Islet precursor cell (in vitro differentiated cells): ENCODE results near the gene MID1.

ENCODE experiments used
- DNase-seq: peaks from one replicate; pipeline ENCODE4 v3.0.0-alpha.2; 2018

The MID1 gene

GRCh38 chrX:10482261-10482660 lies 138.1 kb downstream of the MID1 start:
- DNase-seq: no peak

DNA sequence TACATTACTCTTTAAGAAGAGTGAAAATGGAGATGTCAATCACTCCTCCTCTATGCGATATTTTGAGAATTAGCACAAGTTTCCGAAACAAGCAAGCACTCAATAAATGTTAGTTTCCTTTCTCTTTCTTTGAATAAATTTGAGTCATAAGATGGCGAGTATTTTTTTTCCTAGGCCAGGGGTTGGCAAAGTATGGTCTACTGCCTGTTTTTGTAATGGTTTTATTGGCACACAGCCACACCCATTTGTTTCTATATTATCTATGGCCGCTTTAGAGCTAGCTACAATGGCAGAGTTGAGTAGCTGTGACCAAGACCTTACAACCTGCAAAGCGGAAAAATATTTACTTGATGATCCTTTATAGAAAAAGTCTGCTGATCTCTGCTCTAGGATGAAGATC lies 139.5 kb downstream of the MID1 start:
- DNase-seq: no peak

GRCh38 chrX:10479508-10479907 lies 140.9 kb downstream of the MID1 start:
- no peak for DNase-seq

DNA sequence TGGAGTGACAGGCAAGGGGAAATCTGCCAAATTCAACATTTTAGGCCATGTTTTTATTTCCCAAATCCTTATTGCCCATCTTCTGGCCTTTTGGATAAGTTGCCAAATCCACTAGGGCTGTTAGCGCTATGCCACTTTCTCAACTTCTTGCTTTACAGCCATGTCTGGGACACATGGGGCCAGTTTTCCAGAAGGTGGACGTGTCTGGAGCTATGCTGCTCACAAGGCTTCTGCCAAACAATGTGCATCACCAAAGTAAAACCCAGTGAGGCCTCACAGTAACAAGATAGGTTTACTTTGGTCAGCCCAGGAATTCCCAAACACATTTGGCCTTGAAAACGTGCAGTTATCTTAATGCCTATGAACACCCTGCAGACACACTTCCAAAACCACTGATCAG lies 142.9 kb downstream of the MID1 start:
- no peak for DNase-seq

DNA sequence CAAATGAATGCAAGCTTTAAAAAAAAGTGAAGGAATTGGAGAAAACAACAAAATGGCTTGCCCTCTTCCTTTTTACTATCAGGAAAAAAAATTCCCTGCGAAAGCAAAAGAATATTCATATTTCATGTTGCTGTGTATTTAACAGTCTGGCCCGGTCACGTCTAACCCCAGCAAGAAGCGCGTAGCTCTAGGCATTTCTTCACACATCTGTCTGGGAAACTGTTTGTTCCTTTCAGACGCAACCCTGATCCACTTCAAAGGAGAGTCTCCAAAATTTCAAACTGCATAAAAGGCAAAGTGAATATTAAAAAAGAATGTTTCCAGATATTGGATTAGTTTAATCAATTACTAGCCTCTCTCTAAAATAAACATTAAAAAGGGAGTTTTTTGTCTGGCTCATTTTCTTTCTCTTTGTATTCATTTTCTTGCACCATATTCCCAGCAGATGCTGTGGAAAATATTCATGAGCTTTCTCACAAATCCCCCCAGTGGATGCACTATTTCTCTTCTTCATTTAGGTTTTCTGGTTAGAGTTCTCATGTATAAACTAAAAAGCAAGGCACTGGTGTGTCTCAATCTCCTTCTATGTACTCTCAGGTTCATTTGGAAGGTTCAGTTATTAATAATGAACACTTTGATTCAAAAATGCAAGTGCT lies 145.3 kb downstream of the MID1 start:
- DNase-seq: no peak

GRCh38 chrX:10474510-10474909 lies 145.9 kb downstream of the MID1 start:
- no peak for DNase-seq

DNA sequence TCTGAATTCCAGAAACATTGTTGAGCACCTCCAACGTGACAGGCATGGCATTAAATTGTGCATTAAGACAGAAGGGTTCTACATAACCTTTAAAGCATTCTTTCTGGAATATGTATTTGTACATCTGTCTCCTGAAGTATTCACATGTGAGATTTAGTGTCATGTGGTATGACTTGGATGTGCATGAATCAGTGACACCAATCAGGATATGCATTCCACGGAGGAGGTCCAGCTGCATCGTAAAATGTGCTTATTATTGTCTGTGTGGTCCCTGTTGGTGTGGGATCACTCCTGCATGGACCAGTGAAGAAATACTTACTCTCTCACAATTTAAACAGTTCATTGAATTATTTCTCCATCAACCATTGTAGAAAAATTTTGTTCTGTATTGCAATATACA lies 149.0 kb downstream of the MID1 start:
- DNase-seq: no peak

- DNase-seq: no peak
Observed at GRCh38 chrX:10470009-10470408, 150.4 kb downstream of the MID1 start.

GRCh38 chrX:10467793-10468192 lies 152.6 kb downstream of the MID1 start:
- no peak for DNase-seq

GRCh38 chrX:10465254-10465653 lies 155.1 kb downstream of the MID1 start:
- no peak for DNase-seq

GRCh38 chrX:10457092-10457491 lies 163.3 kb downstream of the MID1 start:
- no peak for DNase-seq

- no peak for DNase-seq
Observed at GRCh38 chrX:10453945-10454344, 166.4 kb downstream of the MID1 start.

GRCh38 chrX:10450959-10451355 lies 169.4 kb downstream of the MID1 start:
- no peak for DNase-seq

DNA sequence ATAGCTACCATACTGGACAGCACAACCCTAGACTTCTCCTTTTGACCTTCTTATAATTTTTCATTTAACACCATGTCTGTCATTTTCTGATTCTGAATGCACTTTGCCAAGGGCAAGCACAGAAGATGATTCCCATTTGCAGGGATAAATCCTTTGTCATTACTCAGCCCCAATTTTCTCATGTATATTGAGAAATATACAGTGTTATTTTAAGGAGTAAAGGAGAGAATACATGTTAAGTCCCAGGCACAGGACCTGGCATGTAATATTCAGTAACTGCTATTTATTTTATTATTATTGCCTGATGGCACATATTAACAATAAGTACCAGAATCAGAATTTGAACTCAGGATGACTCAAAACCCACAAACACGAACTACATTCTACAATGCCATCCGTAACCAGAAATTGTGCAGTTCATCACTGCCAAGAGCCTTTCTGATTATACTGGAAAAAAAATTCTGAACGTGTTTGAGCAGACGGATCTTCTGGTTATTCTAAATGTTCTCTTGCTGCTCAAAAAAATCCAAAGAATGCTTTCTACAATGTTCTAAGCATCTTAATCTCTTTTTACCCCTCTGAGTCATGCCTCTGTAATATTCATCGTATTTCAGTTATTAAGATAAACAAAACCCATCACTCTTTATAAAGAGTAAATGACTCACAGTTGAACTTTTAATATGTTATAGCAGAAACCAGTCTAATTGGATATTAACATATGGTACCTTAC lies 170.0 kb downstream of the MID1 start:
- DNase-seq: no peak

GRCh38 chrX:10447564-10448214 lies 172.7 kb downstream of the MID1 start:
- no peak for DNase-seq

- DNase-seq: no peak
Observed at GRCh38 chrX:10444204-10444603, 176.2 kb downstream of the MID1 start.

- no peak for DNase-seq
Observed at GRCh38 chrX:10441464-10441863, 178.9 kb downstream of the MID1 start.

- DNase-seq: no peak
Observed at GRCh38 chrX:10433296-10433965, 187.0 kb downstream of the MID1 start.

GRCh38 chrX:10429908-10430307 lies 190.5 kb downstream of the MID1 start:
- no peak for DNase-seq

GRCh38 chrX:10427249-10427648 lies 193.1 kb downstream of the MID1 start:
- DNase-seq: no peak

DNA sequence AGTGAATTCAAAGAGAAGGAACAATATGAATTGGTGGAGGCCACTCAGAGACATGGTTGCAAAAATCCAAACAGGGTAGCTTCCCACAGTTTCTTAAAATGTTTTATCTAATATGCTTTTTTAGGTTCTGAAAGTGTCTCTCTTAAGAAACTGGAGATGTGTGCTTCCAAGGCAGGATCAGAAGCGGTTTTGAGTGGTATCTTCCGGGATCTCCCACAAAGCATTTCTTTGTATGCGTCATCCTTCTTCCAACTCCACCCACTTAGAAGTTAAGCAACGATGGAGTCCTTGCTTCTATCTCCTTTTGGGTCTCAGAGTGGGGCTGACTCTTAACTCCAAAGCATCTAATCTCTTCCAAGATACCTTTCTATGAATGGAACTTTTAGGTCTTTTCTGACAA lies 196.7 kb downstream of the MID1 start:
- DNase-seq: no peak

- DNase-seq: no peak
Observed at GRCh38 chrX:10420134-10420533, 200.3 kb downstream of the MID1 start.

GRCh38 chrX:10416424-10416823 lies 204.0 kb downstream of the MID1 start:
- DNase-seq: no peak
